ENCODE data around the gene KCNE4.
A peak's percentile ranks its signal among the peaks of the same experiment; 100 is the strongest.

Gene KCNE4, protein sequence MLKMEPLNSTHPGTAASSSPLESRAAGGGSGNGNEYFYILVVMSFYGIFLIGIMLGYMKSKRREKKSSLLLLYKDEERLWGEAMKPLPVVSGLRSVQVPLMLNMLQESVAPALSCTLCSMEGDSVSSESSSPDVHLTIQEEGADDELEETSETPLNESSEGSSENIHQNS

DNA sequence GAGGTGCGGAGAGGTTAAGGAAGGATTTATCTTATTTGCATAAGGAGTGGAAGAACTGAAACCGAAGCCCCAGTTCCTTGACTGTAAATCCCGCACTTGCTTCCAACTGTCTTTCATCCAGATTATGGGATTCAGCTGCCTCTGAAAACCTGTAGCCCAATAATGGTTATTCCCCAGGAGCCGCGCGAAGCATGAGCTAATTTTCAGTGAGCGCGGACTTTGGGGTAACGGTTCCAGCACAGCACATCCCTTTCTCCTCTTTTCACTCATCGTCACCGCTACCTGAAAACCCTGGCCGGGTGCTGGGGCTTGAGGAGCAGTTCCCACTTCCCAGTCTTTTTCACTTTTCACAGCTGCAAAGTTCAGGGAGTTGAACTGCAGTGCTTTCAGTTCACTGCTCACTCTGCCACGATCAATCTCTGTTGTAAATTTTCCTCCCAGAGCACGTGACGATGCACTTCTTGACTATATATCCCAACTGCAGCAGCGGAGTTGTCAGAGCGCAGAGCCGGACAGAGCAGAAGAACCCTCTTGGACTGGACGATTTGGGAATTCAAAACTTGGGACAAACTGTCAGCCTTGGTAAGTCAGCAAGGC lies at the start of gene KCNE4:
Gene KCNE4 (plus strand): TSS at position 498 of the 597 bp plus-strand sequence. CDS start 641 bp downstream, outside the sequence.
- H3K36me3 Mint-ChIP-seq = no peaks in the 10 kb centered on the region
- ATAC-seq = no peak
- no peak within 1 kb of the TSS for H3K4me3 Mint-ChIP-seq
- H3K27me3 Mint-ChIP-seq = peaks cover 8% of the 10 kb centered on the region
- no peak within 1 kb of the TSS for H3K27ac Mint-ChIP-seq
- no peaks in the 10 kb centered on the region for H3K9me3 Mint-ChIP-seq
- H3K4me1 Mint-ChIP-seq = no peaks in the 10 kb centered on the region

DNA sequence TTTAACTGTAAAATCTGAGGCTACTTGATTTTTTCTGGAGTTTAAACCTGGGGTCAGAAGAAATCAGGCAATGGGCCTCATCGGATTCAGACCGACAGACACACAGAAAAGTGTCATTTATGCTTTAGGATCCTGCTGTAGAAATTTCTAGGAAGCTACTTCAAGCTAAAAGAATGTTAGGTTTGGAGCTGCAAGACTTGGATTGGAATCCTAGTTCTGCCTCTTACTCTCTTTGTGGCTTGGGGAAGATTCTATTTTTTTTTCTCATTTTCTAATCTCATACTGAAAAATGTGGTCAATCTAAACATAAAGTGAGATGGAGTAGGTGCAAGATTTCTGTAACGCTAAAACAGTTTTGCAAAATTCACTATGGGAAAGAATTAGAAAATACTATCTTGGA lies 48.8 kb upstream of the KCNE4 start:
- Mint-ChIP-seq H3K9me3 (no peaks in the 10 kb centered on the region), H3K4me3 (no peak overlapping the region), H3K36me3 (no peaks in the 10 kb centered on the region), H3K27ac (no peak overlapping the region), H3K27me3 (peaks cover 12% of the 10 kb centered on the region), H3K4me1 (no peaks in the 10 kb centered on the region)
- no peak for ATAC-seq

DNA sequence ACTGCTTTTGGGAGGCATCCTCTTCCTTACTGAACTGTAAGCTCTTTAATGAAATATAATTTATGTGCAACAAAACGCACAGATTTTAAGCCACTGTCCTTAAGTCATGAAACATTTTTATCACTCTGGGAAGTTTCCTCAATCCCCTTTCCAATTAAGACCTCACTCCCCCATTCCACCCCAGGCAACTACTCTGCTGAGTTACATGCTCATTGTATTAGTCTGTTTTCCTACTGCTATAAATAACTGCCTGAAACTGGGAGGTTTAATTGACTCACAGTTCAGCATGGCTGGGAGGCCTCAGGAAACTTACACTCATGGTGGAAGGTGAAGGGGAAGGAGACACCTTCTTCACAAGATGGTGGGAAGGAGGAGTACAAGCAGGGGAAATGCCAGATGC lies 46.5 kb upstream of the KCNE4 start:
- Mint-ChIP-seq H3K4me3 (no peak overlapping the region), H3K4me1 (no peaks in the 10 kb centered on the region), H3K36me3 (no peaks in the 10 kb centered on the region), H3K27me3 (peaks cover 5% of the 10 kb centered on the region), H3K27ac (no peak overlapping the region), H3K9me3 (no peaks in the 10 kb centered on the region)
- ATAC-seq = no peak

DNA sequence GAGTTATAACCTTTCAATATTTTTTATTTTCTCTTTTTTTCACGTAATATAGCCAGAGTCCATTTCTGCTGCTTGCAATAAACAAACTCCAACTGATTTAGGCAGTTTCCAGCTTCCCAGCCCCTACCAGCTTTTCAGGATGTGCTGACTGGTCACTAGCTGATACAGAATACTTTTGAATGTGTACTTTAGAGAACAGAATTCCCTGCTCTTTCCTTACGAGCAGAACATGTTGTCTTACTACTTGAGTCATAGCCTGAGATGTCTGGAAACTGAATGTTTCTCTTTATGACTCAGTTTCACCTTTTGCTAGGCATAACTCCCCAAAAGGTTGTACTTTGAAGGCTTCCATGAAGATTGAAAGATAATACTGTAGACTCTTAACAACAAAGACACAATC lies 44.5 kb upstream of the KCNE4 start:
- no peaks in the 10 kb centered on the region for H3K9me3 Mint-ChIP-seq
- no peak overlapping the region for H3K27ac Mint-ChIP-seq
- no peaks in the 10 kb centered on the region for H3K4me1 Mint-ChIP-seq
- ATAC-seq = no peak
- no peaks in the 10 kb centered on the region for H3K36me3 Mint-ChIP-seq
- no peaks in the 10 kb centered on the region for H3K27me3 Mint-ChIP-seq
- H3K4me3 Mint-ChIP-seq = no peak overlapping the region

DNA sequence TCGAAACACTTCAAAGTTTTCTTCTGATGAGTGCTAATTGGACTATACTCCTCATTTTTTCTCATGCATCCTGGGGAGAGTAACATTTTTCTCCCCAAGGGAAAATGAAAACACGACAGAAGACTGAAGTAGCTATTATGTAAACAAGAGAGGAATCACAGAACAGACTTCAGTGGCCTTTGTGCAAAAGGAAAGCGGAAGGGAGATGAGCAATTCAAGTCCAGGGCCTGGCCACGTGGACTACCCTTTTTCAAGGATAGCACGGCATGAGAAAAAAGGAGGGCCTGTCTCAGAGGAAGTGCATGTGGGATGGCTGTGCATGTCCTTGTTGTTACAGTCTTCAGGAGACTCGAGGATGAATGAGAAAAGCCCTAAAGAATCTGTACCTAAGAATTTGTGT lies 43.8 kb upstream of the KCNE4 start:
- Mint-ChIP-seq H3K27me3 (peaks cover 6% of the 10 kb centered on the region), H3K4me3 (no peak overlapping the region), H3K4me1 (no peaks in the 10 kb centered on the region), H3K27ac (no peak overlapping the region), H3K36me3 (no peaks in the 10 kb centered on the region), H3K9me3 (no peaks in the 10 kb centered on the region)
- no peak for ATAC-seq

DNA sequence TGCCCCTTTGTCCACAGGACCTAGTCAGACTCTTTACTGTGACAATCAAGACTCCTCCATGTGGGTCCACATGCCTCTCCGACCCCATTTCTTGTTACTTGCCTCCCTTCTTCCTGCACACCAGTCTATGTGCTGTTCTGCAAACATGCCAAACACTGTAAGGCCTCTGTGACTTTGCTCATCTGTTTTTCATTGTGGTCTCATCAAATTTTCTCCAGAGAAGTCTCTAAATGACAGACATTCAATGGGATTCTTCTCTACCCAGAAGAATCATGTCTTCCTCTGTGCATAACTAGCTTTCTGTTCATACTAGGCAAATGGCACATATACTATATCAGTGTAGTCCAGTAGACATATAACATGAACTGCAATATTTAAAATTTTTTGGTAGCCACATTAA lies 43.0 kb upstream of the KCNE4 start:
- H3K36me3 Mint-ChIP-seq = no peaks in the 10 kb centered on the region
- H3K4me1 Mint-ChIP-seq = no peaks in the 10 kb centered on the region

DNA sequence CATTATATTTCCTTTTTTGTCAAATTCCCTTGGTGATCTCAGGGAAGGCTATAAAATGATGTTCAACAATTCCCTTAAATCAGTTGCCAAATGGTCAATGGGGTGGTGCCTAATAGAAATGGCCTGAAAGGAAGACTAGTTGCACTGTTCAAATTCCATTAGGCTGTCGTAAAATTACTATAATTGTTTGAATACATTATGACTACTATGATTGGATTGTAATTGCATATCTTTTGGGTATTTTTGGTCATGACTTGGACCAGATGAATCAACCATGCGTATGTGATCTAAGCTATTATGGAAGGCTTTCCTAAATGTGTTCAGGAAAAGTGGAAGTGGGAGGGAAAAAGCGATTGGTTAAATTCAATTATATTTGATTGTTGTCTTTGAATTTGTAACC lies 41.3 kb upstream of the KCNE4 start:
- no peaks in the 10 kb centered on the region for H3K4me1 Mint-ChIP-seq
- H3K9me3 Mint-ChIP-seq = no peaks in the 10 kb centered on the region

More for the DNA sequence above, 43.0 kb upstream of the KCNE4 start:
- no peak for ATAC-seq
- H3K27me3 Mint-ChIP-seq = peaks cover 12% of the 10 kb centered on the region
- H3K4me3 Mint-ChIP-seq = no peak overlapping the region
- no peaks in the 10 kb centered on the region for H3K9me3 Mint-ChIP-seq
- no peak overlapping the region for H3K27ac Mint-ChIP-seq

DNA sequence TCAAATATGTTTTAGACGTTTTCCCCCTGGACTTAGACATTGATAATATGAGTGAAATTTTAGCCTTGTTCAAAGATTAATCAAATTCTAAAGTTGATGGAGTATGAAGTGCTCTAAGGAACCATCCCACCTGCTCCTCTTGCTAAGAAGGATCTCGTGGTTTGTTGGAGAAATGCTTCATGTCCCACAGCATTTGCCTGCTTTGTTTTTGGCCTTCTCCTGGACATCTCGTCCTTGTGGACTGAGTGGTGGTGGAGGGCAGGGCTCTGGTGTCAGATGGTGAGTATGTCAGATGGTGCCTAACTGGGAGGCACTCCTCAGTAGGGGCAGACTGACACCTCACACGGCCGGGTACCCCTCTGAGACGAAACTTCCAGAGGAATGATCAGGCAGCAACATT lies 39.7 kb upstream of the KCNE4 start:
- Mint-ChIP-seq H3K36me3 (no peaks in the 10 kb centered on the region), H3K4me1 (no peaks in the 10 kb centered on the region), H3K4me3 (no peak overlapping the region), H3K27ac (no peak overlapping the region), H3K27me3 (peaks cover 20% of the 10 kb centered on the region), H3K9me3 (no peaks in the 10 kb centered on the region)
- ATAC-seq = no peak

More for the DNA sequence above, 41.3 kb upstream of the KCNE4 start:
- Mint-ChIP-seq H3K36me3 (no peaks in the 10 kb centered on the region), H3K27ac (no peak overlapping the region), H3K27me3 (peaks cover 20% of the 10 kb centered on the region), H3K4me3 (no peak overlapping the region)
- ATAC-seq = no peak

DNA sequence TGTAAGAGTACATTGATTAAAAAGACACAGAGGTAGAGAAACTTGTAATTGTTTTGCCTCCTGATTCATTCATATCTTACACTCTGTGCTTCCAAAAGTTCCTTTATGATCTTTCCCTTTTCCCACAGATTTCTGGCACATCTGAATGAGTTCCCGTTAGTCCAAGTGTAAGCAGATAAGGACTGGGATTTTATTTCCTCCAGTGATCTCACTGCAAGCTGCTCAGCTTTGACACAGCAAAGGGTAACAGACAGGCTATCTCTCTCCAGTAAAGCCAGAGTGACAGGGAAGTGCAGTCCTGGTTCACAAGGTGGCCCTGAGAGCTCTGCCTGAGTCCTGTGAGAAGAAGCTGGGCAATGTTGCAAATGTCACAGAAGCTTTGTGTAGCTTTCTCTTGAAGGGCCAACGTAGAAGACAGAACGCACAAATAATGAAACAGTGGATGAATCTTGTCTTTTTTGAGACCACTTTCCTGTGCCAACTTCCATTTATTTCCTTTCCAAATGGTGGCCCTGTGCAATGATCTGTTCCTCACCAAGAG lies 32.5 kb upstream of the KCNE4 start:
- Mint-ChIP-seq H3K4me3 (no peak overlapping the region), H3K27me3 (peaks cover 20% of the 10 kb centered on the region), H3K4me1 (no peaks in the 10 kb centered on the region), H3K36me3 (no peaks in the 10 kb centered on the region), H3K27ac (no peak overlapping the region), H3K9me3 (peaks cover 2% of the 10 kb centered on the region)
- ATAC-seq = no peak

DNA sequence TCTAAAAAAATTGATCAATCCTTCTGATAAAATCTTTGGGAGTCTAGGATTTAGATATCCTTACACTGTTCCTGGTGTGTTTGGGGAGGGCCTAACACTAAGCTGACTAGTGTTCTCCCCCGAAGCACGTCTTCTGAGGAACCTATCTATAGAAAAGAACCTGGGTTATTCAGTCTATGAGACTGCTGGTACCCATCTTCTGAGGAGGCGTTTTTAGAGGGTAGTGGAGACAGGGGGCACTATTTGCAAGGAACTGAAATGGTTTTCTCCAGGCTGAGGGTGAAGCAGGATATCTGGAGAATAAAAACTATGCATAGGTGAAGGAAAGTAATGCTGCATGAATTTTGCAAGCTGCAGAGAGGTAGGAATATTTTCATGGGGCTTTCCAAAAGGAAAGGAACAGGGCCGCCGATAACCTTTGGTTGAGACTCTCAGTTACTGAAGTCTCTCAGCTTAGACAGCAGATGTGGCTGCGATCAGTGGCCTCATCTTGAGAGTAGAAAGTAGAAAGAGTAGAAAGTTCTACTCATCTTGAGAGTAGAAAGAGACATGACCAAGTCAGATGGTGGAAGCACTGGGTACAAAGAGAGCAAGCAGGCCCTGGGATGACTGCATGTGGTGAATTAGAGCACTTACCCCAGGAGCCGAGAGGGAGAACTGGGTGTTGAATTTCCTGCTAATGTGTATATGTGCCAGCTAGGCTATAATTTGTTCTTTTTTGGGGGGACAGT lies 31.8 kb upstream of the KCNE4 start:
- ATAC-seq = peak; percentile 27
- H3K27ac Mint-ChIP-seq = no peak overlapping the region

DNA sequence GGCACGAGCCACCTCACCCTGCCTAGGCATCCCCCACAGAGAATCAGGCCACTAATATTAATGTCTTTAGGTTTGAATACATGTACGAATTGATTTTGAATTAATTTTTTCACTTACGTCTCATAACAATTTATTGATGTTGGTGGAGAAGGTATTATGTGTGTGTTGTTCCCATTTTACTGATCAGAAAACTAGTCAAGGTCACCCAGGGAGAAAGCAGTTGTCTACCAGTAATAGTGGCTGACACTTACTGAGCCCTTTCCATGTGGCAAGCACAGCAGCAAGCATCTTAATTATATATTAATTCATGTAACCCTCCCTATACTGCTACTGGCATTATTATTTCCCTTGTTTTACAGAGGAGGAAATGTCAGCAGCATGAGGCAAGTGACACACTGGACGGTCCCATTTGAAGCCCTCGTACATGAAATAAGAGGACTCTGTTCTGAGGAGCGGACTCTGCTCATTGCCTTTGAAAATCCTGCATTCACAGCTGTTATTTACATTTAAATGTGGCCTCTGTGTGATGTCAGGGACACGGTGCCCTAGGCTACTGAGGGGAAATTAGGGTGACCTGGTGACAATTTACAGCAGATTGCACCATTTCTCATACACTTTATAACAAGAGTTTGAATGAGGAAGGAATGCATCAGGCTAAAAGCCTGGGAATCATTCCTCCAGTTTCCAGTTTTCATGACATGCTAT lies 30.9 kb upstream of the KCNE4 start:
- Mint-ChIP-seq H3K4me3 (no peak overlapping the region), H3K9me3 (peaks cover 2% of the 10 kb centered on the region), H3K36me3 (no peaks in the 10 kb centered on the region), H3K4me1 (no peaks in the 10 kb centered on the region), H3K27ac (no peak overlapping the region), H3K27me3 (peaks cover 12% of the 10 kb centered on the region)
- ATAC-seq = no peak

More for the DNA sequence above, 31.8 kb upstream of the KCNE4 start:
- no peak overlapping the region for H3K4me3 Mint-ChIP-seq
- H3K4me1 Mint-ChIP-seq = no peaks in the 10 kb centered on the region
- peaks cover 13% of the 10 kb centered on the region for H3K27me3 Mint-ChIP-seq
- peaks cover 2% of the 10 kb centered on the region for H3K9me3 Mint-ChIP-seq
- no peaks in the 10 kb centered on the region for H3K36me3 Mint-ChIP-seq

DNA sequence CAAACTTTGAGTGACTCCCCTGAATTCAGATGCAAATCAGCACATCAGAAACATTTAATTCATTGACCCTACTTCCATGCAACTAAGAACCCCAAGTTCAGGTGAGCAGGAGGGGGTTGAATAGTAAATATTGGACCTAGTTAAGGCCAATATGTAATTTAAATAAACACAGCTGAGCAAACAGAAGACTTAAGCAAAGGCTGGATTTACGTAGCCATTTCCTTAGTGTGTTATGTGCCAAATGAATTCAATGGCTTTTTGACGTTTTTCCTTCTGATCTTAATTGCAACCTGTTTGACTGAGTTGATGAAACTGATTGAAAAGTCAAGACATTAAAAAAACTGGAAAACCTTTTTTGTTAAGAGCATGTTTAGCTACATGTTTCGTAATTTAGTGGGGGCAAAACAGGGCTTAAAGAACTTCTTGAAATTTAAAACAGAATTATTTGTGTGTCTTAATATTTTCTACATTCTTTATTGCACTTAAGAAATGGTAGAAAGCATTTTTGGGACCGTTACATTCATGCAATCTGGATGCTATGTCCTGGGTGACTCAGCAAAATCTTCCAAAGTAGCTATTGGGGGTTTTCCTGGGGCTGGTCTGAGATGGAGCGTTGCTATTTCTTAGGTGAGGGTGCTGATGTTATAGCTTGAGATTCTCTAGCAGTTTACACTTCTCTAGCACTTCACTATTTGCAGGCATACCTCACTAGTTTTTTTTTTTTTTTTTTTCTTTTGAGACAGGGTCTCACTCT lies 25.5 kb upstream of the KCNE4 start:
- no peaks in the 10 kb centered on the region for H3K36me3 Mint-ChIP-seq
- no peak overlapping the region for H3K27ac Mint-ChIP-seq
- no peaks in the 10 kb centered on the region for H3K27me3 Mint-ChIP-seq
- H3K4me3 Mint-ChIP-seq = no peak overlapping the region
- no peaks in the 10 kb centered on the region for H3K4me1 Mint-ChIP-seq
- no peaks in the 10 kb centered on the region for H3K9me3 Mint-ChIP-seq
- no peak for ATAC-seq

DNA sequence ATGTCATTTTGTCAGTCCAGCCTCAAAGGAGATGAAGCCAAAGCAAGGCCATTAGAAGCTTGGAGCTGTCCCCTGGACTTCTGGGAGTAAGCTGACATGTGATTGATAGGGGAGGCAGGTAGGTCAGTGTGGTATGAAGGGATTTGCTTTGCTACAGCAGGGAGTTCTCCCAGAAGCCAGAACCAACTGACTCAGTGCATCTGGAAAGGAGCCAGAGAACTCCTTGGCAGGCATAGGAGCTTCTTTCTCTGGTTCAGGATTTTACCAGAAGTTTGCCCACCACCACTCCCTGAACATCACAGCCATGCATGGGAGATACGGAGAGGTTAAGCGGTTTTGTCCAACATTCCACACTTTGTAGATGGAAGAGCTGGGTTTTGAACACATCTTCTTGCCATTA lies 24.5 kb upstream of the KCNE4 start:
- Mint-ChIP-seq H3K4me1 (no peaks in the 10 kb centered on the region), H3K4me3 (no peak overlapping the region), H3K27me3 (no peaks in the 10 kb centered on the region), H3K9me3 (peaks cover 3% of the 10 kb centered on the region), H3K27ac (no peak overlapping the region), H3K36me3 (no peaks in the 10 kb centered on the region)
- no peak for ATAC-seq

DNA sequence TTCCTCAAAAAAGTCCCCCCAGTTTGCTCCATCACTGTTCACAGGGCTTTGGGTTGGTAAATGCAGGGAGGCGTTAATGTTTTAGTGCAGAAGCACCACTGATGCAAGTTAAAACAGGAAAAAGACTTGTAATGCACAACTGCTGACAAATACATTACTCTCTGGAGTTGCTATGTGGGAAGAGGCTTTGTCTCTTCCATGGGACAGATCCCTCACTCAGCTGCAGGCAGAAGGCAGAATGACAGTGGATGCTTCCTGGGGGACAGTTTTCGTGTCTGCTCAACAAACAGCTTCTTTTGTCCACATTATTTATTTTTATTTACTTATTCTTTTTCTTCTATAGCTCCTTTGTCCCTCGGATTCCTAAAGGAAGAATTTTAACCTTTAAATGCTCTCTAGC lies 22.7 kb upstream of the KCNE4 start:
- Mint-ChIP-seq H3K27ac (no peak overlapping the region), H3K36me3 (no peaks in the 10 kb centered on the region), H3K4me1 (no peaks in the 10 kb centered on the region), H3K9me3 (peaks cover 3% of the 10 kb centered on the region), H3K4me3 (no peak overlapping the region), H3K27me3 (no peaks in the 10 kb centered on the region)
- ATAC-seq = no peak

Measured in stimulated activated memory B cell treated with anti-CD40 and anti-IgM and Interleukin-4, amounts not matched to agents 10 μg/mL and 1 μg/mL and 100 μg/mL, for 72 hours (primary cell).